Tibial artery (tissue), 4 donors: ENCODE results near the gene HIVEP1.

Experiments used
- DNase-seq, 2 donors: peaks; one replicate each; pipeline ENCODE4 v3.0.0-alpha.2; 2019
- H3K27ac ChIP-seq, 2 donors: fragments of 200-600 bp; sonication (generic) in 1 of 2; 1 replicate in 1 of 2; 2 replicates in 1 of 2; pipeline ENCODE4 v1.5.1; 2018 to 2019; ENCODE audit warnings: mild to moderate bottlenecking in 1 of 2
- H3K27me3 ChIP-seq, 2 donors: fragments of 200-600 bp; sonication (generic) in 1 of 2; one replicate each; pipeline versions ENCODE4 v1.5.1 to v1.6.0; 2016 to 2019
- H3K36me3 ChIP-seq, 3 donors: fragments of 200-600 bp; sonication (generic) in 2 of 3; one replicate each; pipeline ENCODE4 v1.5.1; 2016 to 2019; ENCODE audit warnings: mild to moderate bottlenecking in 2 of 3
- H3K4me1 ChIP-seq, 4 donors: fragments of 200-600 bp; sonication (generic) in 2 of 4; 1 replicate in 3 of 4; 2 replicates in 1 of 4; pipeline ENCODE4 v1.5.1; 2016 to 2019
- H3K4me3 ChIP-seq, 2 donors: fragments of 200-600 bp; sonication (generic) in 1 of 2; 1 replicate in 1 of 2; 2 replicates in 1 of 2; pipeline ENCODE4 v1.5.1; 2018 to 2019; ENCODE audit warnings: mild to moderate bottlenecking in 2 of 2
- H3K9me3 ChIP-seq, 3 donors: fragments of 200-600 bp; sonication (generic) in 1 of 3; one replicate each; pipeline ENCODE4 v1.5.1; 2016 to 2019
- CTCF ChIP-seq, 2 experiments: fragments of 200-600 bp in 1 of 2; fragments of 450-650 bp in 1 of 2; IDR thresholded peaks; one replicate each; pipeline ENCODE4 v1.5.1; 2017 to 2019; ENCODE audit warnings: antibody characterized with exemption in 2 of 2, mild to moderate bottlenecking in 1 of 2, moderate library complexity in 1 of 2
- intact Hi-C: fragments of 100-400 bp; cut with DNase I; formaldehyde crosslinking; loops from one replicate; pipeline ENCODE4 v1.15.0; 2023; ENCODE audit warnings: low total_unique reads

Gene HIVEP1

GRCh38 chr6:12034837-12035236, 22.7 kb downstream of the HIVEP1 start:
- H3K27me3 ChIP-seq = no peaks in the 10 kb centered on the region
- H3K27ac ChIP-seq = no peak overlapping the region
- H3K4me1 ChIP-seq = peaks cover 0 to 19% (median 7%) of the 10 kb centered on the region in 4 donors
- H3K36me3 ChIP-seq = peaks cover 0 to 4% (median 0%) of the 10 kb centered on the region in 3 donors
- DNase-seq = no peak
- intact Hi-C loops = no loop called here
- H3K4me3 ChIP-seq = no peak overlapping the region
- peak; percentile 12 to 21 for TF ChIP-seq CTCF (IDR thresholded peaks at IDR 0.05)
- peaks cover 0 to 6% (median 0%) of the 10 kb centered on the region in 3 donors for H3K9me3 ChIP-seq

DNA sequence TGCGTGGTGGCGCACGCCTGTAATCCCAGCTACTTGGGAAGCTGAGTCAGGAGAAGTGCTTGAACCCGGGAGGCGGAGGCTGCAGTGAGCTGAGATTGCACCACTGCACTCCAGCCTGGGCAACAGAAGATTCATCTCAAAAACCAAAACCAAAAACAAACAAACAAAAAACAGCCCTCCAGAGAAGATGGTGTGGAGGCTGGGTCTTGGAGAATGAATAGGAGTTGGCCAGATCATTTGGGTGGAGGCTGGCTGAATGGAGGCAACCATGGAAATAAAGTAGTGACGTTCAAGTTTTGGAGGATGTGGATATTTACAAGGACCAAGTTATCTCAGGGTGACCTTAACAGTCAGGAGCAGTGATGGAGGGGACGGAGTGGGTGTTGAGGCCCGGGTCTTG, 24.7 kb downstream of the HIVEP1 start:
- no peak for TF ChIP-seq CTCF (IDR thresholded peaks at IDR 0.05)
- DNase-seq = no peak
- H3K27ac ChIP-seq = no peak overlapping the region
- H3K4me3 ChIP-seq = no peak overlapping the region
- H3K27me3 ChIP-seq = no peaks in the 10 kb centered on the region
- peaks cover 0 to 19% (median 7%) of the 10 kb centered on the region in 4 donors for H3K4me1 ChIP-seq
- intact Hi-C loops = no loop called here
- H3K9me3 ChIP-seq = no peaks in the 10 kb centered on the region
- H3K36me3 ChIP-seq = no peaks in the 10 kb centered on the region

GRCh38 chr6:12037798-12038197, 25.7 kb downstream of the HIVEP1 start:
- intact Hi-C loops = no loop called here
- no peaks in the 10 kb centered on the region for H3K27me3 ChIP-seq
- no peak overlapping the region for H3K27ac ChIP-seq
- H3K9me3 ChIP-seq = no peaks in the 10 kb centered on the region
- peaks cover 0 to 19% (median 7%) of the 10 kb centered on the region in 4 donors for H3K4me1 ChIP-seq
- H3K36me3 ChIP-seq = no peaks in the 10 kb centered on the region
- no peak for TF ChIP-seq CTCF (IDR thresholded peaks at IDR 0.05)
- DNase-seq = no peak
- no peak overlapping the region for H3K4me3 ChIP-seq

DNA sequence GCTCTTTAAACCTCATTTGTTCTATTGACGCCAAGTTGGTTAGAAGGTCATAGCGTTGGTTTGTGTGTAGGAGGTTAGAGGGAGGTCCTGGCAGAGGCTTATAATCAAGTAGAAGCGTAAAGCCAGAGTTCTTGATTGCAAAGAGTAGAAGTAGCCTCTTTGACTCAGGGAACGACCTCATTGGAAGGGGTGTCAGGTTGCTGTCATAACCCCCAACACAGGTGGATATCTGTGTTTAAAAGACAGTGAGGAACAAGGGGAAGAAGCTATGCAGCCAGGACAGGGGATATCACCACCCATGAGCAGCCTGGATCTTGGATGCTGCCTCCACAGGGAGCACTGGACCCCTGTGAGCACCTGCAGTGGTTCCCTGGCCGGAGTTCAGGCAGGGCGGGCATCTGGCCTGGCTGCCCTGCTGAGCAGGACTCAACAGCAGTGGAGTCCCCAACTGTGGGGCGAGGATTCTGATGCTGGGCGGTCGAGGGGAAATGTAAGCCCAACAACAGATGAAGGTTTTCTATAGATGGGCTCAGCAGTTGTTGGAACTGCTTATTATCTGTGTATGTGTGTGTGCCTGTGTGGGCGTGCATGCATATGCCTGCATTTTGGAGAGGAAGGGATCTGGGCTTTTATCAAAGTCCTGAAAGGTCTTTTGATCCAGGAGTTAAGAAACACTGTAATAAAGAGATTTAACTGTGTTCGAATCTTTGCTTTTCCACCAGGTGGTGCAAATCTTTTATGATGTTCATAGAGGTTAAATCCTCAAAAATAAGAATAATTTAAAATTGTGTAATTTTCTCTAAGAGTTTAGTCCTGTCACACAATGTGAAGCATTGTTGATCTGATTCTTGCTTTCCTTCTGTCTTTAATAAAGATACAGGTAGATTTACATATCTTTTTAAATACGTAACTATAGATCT, 27.7 kb downstream of the HIVEP1 start:
- TF ChIP-seq CTCF (IDR thresholded peaks at IDR 0.05) = no peak
- intact Hi-C loops = no loop called here
- Histone ChIP-seq H3K4me3 (no peak overlapping the region), H3K27me3 (no peaks in the 10 kb centered on the region), H3K9me3 (no peaks in the 10 kb centered on the region), H3K4me1 (peaks cover 0 to 10% (median 6%) of the 10 kb centered on the region in 4 donors), H3K36me3 (no peaks in the 10 kb centered on the region), H3K27ac (no peak overlapping the region)
- DNase-seq = no peak

- H3K27me3 ChIP-seq = no peaks in the 10 kb centered on the region
- no peak for TF ChIP-seq CTCF (IDR thresholded peaks at IDR 0.05)
- no peaks in the 10 kb centered on the region for H3K9me3 ChIP-seq
- intact Hi-C loops = no loop called here
- no peaks in the 10 kb centered on the region for H3K36me3 ChIP-seq
- H3K4me1 ChIP-seq = peaks cover 0 to 26% (median 8%) of the 10 kb centered on the region in 4 donors
- no peak overlapping the region for H3K4me3 ChIP-seq
- DNase-seq = no peak
- H3K27ac ChIP-seq = no peak overlapping the region
Observed at GRCh38 chr6:12047304-12047703, 35.2 kb downstream of the HIVEP1 start.
